ENCODE results near the gene DTNA. TPM values are rescaled to one million over a fixed set of nuclear protein-coding genes. Genes with fewer than 3 reads are reported as not detected.

DTNA gene
- total RNA-seq, 4 donors from 2014 or later = 22.7 to 60.5 (median 43.7) TPM

DNA sequence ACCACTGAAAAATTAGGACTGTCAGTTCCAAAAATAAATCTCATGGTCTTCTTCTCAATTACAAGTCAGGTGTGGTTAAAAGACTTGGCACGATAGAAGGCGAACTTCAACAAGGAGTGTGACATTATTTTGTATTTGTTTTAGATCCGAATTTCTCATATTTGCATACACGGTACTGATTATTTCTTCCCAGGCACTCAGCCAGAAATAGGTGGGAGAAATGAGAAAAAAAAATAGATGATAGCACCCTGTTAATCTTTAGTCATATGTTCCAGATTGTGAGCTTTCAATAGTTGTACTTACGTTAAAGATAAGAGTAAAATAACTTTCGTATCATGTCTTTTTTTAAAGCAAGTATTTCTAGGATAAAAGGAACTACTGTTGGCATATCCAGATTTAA, 106.1 kb downstream of the DTNA start:
- no peak for ATAC-seq (ENCODE audit: low FRiP score)
- DNase-seq (ENCODE audit: low spot score) = no peak
- TF ChIP-seq, protein P1, sequence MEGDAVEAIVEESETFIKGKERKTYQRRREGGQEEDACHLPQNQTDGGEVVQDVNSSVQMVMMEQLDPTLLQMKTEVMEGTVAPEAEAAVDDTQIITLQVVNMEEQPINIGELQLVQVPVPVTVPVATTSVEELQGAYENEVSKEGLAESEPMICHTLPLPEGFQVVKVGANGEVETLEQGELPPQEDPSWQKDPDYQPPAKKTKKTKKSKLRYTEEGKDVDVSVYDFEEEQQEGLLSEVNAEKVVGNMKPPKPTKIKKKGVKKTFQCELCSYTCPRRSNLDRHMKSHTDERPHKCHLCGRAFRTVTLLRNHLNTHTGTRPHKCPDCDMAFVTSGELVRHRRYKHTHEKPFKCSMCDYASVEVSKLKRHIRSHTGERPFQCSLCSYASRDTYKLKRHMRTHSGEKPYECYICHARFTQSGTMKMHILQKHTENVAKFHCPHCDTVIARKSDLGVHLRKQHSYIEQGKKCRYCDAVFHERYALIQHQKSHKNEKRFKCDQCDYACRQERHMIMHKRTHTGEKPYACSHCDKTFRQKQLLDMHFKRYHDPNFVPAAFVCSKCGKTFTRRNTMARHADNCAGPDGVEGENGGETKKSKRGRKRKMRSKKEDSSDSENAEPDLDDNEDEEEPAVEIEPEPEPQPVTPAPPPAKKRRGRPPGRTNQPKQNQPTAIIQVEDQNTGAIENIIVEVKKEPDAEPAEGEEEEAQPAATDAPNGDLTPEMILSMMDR (IDR thresholded peaks at IDR 0.05) = no peak

DNA sequence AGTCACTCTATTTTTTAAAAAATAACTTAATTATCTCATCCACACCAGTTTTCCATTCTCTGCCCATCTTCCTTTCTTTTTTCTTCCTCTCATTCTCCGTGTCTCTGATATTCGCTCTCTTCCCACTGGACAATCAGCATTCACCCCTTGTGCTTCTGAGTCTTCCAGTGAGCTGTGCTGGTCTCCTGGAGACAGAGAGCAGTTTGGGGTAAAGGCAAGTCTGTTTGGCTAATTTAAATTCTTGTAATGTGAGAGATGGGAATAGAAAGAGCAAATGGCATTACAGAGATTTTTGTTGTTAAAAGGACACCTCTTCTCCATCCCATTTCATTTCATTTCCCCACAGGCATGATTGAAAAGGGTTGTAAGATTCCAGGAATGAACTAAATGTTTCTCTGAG, 107.5 kb downstream of the DTNA start:
- TF ChIP-seq, protein P1 (IDR thresholded peaks at IDR 0.05) = no peak
- no peak for DNase-seq (ENCODE audit: low spot score)
- no peak for ATAC-seq (ENCODE audit: low FRiP score)

DNA sequence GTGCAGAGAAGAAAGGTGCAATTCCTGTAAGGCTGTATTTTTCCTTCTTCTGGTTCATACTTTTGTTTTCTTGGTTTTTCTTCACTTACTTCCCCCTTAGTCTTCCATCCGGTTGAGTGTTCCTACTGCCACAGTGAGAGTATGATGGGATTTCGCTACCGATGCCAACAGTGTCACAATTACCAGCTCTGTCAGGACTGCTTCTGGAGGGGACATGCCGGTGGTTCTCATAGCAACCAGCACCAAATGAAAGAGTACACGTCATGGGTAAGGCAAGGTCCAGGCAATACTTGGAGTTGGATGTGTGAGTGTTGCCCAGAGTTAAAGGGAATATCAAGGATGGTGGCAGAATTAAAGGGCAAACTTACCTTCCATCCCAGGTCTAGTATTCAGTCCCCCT, 108.0 kb downstream of the DTNA start:
- ATAC-seq (ENCODE audit: low FRiP score) = no peak

DNA sequence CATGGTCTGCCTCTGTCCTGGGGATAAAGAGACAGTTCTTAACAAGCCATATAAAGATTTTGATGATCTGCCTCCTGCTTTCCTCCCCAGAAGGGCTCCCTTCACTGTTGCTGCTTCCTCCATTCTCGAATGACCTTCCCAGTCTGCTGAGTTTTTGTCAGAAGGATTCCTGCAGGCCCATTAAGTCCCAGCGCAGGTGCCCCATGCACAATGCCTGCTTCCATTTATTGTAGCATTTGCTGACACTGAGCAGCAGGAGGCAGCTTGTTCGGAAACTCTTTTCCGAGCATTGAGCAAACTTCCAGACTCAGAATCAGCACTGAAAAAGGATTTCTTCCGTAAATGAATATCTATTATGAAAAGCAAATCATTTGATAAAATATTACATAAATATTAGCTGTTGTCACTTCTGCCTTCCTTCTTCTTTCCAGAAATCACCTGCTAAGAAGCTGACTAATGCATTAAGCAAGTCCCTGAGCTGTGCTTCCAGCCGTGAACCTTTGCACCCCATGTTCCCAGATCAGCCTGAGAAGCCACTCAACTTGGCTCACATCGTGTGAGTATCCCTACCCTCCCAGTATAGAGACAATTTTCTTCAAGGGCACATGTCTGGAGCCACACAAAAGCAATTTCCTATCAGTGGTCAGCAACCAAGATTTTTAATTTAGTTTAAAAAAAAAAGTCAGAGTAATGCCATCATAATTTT, 110.4 kb downstream of the DTNA start:
- ATAC-seq (ENCODE audit: low FRiP score) (no peak), DNase-seq (ENCODE audit: low spot score) (no peak)
- TF ChIP-seq, protein P1 (IDR thresholded peaks at IDR 0.05) = no peak

More for the DNA sequence above, 108.0 kb downstream of the DTNA start:
- DNase-seq (ENCODE audit: low spot score) = no peak
- TF ChIP-seq, protein P1 (IDR thresholded peaks at IDR 0.05) = no peak

GRCh38 chr18:34821669-34822210, 111.6 kb downstream of the DTNA start:
- ATAC-seq (ENCODE audit: low FRiP score) (no peak), DNase-seq (ENCODE audit: low spot score) (no peak)
- TF ChIP-seq, protein P1 (IDR thresholded peaks at IDR 0.05) = no peak

DNA sequence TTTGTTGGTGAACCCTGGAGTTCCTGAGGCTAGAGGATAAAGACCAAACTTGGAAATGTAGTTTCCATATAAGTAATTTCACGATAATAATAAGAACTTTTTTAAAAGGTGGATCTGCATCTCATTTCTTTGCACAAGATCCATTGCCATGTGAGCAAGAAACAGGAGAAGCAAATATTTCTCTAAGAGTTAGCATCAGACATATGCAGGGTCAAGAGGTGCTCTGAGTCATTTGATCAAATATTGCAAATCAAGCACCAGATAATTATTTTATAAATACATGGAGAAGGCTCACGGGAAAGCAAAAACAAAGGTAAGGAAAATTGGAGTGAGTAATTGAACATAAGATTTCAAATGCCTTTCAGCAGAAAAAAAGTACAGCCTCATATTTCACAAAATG, 118.0 kb downstream of the DTNA start:
- ATAC-seq (ENCODE audit: low FRiP score) (no peak), DNase-seq (ENCODE audit: low spot score) (no peak)
- TF ChIP-seq, protein P1 (IDR thresholded peaks at IDR 0.05) = no peak

DNA sequence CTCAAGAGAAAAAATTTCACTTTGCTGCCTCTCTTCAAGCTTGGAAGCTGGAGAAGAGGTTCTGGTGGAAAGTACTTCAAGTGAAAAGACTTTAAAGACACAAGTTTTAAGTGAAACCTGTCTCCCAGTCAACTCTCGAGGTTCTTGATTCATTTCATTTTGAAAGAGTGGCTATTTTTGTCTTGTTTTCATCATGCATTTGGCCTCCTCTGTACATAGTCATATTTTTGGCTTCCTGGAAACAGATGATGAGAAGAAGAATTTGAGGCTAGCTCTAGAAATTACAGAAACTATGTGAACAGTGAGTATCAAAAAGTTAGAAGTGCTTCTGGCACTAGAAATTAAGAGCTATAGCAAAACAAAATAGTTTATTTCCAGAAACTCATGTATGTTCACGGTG, 124.8 kb downstream of the DTNA start:
- TF ChIP-seq, protein P1 (IDR thresholded peaks at IDR 0.05) = no peak
- ATAC-seq (ENCODE audit: low FRiP score) = peak; percentile 37
- no peak for DNase-seq (ENCODE audit: low spot score)
